ENCODE measurements around the gene CFAP92.
"Not testable (repeated sequence)": the region's sequence is repeated elsewhere in the genome, so short reads cannot be mapped to it uniquely, and the experiment has no call there.

Gene CFAP92

GRCh38 chr3:128873244-128874022, 120.4 kb downstream of the CFAP92 start:
- no peak for FAIRE-seq
- DNase-seq (ENCODE audit: low spot score), result no peak

- FAIRE-seq (no peak), DNase-seq (ENCODE audit: low spot score) (no peak)
These were observed 121.1 kb downstream of the CFAP92 start for GRCh38 chr3:128872744-128873143.

GRCh38 chr3:128872282-128872681, 121.6 kb downstream of the CFAP92 start:
- no peak for DNase-seq (ENCODE audit: low spot score)
- FAIRE-seq, result no peak

GRCh38 chr3:128870347-128870746, 123.5 kb downstream of the CFAP92 start:
- FAIRE-seq, result no peak
- no peak for DNase-seq (ENCODE audit: low spot score)

- no peak for FAIRE-seq
- DNase-seq (ENCODE audit: low spot score), result no peak
These were observed 126.4 kb downstream of the CFAP92 start for GRCh38 chr3:128867200-128868125.

GRCh38 chr3:128864849-128865804, 128.7 kb downstream of the CFAP92 start:
- FAIRE-seq, result peak; percentile 83

GRCh38 chr3:128864351-128864811, 129.5 kb downstream of the CFAP92 start:
- FAIRE-seq (no peak), DNase-seq (ENCODE audit: low spot score) (no peak)

More at GRCh38 chr3:128864849-128865804, 128.7 kb downstream of the CFAP92 start:
- DNase-seq (ENCODE audit: low spot score), result not testable (repeated sequence)

- FAIRE-seq (no peak), DNase-seq (ENCODE audit: low spot score) (no peak)
These were observed 130.3 kb downstream of the CFAP92 start for GRCh38 chr3:128863560-128863959.

GRCh38 chr3:128861491-128861890, 132.4 kb downstream of the CFAP92 start:
- FAIRE-seq (no peak), DNase-seq (ENCODE audit: low spot score) (no peak)
